Stimulated activated CD8-positive, alpha-beta memory T cell treated with anti-CD3 and anti-CD28 coated beads, Interleukin-4, amount 100 ng/mL, for 4 hours (primary cell): ENCODE measurements around the gene FUBP1.
"Not testable (repeated sequence)": the region's sequence is repeated elsewhere in the genome, so short reads cannot be mapped to it uniquely, and the experiment has no call there.

Experiments used
- DNase-seq, 2 donors: peaks; one replicate each; pipeline ENCODE4 v3.0.0-alpha.2; 2020; ENCODE audit warnings: low read depth in 2 of 2, low spot score in 1 of 2

The FUBP1 gene

DNA sequence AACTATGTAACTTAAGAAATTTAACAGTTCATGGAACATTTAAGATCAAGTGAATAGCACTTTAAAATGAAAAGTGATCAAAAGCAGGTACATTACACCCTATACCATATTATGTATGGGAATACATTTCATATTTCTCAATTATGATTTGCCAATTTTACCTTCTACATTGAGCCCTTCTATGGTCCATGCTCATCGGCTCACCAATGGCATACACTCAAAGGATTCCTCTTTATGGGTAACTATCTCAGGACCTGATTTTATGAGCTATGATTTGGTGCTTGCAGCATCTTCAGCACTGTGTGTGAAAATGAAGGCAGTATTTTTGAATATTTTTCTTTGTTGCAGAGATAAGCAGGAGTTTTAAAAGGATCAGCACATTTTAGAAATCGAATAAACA, 33.5 kb downstream of the FUBP1 start:
- DNase-seq = no peak

DNA sequence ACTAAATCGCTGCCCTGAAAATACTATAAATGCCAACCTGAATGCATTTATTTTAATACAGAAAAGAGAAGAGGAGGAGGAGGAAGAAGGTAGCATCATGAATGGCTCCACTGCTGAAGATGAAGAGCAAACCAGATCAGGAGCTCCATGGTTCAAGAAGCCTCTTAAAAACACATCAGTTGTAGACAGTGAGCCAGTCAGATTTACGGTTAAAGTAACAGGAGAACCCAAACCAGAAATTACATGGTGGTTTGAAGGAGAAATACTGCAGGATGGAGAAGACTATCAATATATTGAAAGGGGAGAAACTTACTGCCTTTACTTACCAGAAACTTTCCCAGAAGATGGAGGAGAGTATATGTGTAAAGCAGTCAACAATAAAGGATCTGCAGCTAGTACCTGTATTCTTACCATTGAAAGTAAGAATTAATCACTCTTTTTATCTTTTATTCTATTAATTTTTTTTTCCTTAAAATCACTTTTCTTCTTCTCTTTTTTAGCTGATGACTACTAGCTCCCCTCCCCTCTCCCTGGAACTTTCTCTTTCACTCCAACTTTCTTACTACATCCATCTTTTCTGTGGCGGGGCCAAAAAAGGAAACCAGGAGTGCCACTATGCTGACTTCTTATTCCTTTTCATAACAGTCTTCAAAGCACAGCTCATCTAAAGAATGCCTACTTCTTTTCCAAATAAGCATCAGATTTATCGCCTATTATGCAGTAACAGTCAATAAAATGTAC, 36.3 kb downstream of the FUBP1 start:
- DNase-seq = no peak

DNA sequence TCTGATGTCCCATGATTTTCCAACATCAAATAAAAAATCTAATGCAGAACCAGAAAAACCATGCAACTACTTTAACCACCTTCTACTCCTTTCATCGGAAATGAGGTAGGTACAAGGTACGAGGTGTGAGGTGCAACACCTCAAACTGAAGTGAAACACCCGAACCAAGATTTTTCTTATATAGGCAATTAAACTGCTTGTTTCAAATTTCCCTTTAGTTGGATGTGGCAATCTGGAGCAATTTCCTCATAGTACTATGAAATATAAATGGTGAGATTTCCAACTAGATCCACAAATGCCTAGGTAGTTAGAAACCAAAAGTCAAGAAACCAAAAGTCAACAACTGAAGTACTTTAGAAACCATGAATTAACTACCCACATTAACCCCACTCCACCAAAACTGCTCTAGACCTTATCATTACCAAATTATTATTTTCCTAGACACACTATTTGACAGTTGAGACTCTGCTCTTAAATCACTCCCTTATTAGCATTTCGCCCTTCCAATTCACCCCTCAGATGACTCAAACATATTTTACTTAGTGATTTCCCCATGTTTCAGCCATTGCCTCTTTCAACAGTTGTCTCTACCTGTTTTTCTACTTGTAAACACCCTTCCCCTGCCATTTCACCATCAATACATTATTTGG, 37.8 kb downstream of the FUBP1 start:
- DNase-seq = no peak

DNA sequence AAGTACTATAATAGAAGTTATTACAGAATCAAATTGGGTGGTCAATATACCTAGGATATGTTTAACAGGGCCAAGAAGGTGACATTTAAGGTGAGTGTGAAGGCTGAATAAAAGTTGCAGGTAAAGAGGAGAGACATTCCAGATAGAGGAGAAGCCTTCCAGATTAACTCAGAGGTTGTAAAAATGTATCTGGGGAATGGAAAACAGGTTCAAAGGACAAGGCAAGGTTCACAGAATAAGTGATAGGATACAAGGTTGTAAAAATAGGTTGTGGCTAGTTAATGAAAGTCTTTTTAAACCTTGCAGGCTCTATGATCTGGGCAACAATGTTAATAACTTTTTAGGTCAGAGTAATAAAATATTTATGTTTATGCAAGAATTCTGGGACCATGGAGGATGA, 40.2 kb downstream of the FUBP1 start:
- no peak for DNase-seq

DNA sequence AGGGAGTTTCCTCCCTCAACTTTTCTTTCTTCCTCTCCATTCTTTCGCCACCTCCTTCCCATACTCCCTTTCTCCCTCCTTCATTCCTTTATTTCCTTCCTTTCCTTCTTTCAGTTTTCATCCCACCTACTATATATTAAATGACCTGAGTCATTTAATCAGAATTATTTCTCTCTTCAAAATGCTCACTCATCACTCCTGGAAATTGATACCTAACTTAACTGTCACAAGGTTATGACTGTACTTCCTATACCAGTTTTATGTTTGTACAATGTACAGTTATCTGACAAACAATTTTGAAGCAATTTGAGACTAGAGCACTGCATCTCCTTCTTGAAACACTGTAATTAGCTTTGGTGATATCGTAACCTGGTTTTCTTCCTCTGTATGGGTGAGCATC, 49.1 kb downstream of the FUBP1 start:
- no peak for DNase-seq

DNA sequence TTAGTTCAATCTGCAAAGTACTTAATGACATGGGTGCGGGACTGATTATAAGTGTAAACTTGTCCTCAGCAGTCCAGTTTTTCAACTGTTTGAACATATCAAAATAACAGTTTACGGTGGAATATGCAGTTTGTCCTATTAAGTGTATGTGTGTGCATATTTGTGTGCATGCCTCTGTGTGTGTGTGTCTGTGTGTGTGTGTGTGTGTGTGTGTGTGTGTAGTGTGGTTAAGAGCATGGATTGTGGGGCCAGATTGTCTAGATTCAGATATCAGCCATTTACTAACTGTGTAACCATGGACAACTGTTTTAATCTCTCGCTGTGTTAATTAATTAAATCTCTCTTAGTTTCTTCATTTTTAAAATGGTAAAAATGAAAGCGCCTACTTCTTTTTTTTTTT, 51.5 kb downstream of the FUBP1 start:
- DNase-seq = no peak

DNA sequence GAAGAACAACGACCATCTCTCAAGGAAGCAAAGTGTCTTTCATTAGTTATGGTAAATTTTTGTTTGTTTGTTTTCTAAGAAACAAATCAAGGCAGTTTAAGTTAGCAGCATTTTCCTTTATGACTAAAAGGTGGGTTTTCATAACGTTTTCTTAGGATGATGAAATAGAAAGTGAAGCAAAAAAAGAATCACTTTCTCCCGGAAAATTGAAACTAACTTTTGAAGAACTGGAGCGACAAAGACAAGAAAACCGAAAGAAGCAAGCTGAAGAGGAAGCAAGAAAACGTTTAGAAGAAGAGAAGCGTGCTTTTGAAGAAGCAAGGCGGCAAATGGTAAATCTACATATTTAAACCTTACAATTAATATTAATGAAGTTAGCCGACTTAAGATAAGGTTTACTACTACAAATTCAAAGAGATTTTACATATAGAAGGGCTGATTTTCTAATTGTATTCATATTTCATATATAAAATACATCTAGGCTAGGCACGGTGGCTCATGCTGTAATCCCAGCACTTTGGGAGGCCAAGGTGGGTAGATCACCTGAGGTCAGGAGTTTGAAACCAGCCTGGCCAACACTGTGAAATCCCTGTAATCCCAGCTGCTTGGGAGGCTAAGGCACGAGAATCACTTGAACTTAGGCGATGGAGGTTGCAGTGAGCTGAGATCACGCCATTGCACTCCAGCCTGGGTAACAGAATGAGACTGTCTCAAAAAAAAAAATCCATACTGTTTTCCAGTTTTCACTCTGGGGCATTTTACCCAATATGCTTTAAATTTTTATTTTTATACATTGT, 52.1 kb downstream of the FUBP1 start:
- no peak for DNase-seq

DNA sequence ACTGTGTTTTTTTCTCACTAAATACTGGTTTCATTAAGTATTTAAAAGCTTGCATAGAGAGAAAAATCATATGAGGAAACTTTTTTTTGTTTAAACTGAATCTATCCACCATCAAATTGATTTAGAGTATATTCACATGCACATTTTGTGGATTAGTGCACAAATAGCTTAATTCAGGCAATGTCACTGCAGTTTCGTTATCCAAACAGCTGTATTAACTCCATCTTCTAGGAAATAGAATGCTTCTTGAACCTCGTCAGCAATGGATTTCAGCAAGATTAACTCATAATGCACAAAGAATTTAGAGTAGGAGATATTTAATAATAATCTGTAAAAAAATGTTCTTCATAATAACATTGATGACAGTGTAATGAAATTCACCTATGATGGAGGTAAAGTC, 52.9 kb downstream of the FUBP1 start:
- no peak for DNase-seq

DNA sequence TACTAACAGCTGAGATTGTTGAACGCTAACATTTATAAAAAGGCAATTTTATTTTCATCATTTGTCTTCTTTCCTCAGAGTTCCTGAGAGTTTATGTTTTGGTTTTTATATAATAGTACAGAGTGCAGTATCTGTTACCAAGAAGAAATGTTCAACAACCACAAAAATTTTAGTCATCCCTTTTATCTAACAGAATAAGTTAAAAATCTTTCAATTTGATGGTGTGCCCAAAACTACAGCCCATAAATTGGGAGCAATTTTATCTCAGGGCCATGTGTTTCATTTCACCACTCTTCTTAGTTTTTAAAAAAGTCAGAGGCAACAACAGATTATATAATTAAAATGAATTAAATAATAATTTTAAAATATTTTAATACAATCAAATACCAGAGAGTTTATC, 53.4 kb downstream of the FUBP1 start:
- no peak for DNase-seq

DNA sequence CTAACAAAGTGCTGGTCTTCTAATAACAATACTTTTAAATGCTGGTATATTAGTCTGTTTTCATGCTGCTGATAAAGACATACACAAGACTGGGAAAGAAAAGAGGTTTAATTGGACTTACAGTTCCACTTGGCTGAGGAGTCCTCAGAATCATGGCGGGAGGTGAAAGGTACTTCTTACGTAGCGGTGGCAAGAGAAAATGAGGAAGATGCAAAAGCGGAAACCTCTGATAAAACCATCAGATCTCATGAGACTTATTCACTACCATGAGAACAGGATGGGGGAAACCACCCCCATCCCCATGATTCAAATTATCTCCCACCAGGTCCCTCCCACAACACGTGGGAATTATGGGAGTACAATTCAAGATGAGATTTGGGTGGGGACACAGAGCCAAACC, 60.0 kb downstream of the FUBP1 start:
- not testable (repeated sequence) for DNase-seq

DNA sequence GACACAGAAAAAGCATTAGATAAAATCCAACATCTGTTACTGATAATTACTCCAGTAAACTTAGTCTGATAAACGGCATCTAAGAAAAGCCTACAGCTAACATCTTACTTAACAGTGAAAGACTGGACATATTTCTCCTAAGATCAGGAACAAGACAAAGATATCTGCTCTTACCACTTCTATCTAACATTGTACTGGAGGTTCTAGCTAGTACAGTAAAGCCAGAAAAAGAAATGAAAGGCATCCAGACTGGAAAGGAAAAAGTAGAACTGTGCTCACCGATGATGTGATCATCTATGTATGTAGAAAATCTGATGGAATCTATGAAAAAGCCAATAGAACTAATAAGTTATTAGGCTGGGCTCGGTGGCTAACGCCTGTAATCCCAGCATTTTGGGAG, 68.8 kb downstream of the FUBP1 start:
- no peak for DNase-seq

DNA sequence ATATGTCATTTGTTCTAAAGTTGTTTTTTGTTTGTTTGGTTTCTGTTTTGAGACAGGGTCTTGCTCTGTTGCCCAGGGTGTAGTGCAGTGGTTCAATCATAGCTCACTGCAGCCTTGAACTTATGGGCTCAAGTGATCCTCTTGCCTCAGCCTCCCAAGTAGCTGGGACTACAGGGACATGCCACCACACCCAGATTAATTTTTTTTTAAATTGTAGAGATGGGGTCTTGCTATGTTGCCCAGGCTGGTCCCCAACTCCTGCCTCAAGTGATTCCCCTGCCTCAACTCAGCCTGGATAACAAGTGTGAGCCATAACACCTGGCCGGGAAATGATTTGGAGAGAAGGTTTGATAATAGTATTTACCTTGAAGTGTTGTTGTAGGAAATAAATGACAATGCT, 72.2 kb downstream of the FUBP1 start:
- DNase-seq = no peak

DNA sequence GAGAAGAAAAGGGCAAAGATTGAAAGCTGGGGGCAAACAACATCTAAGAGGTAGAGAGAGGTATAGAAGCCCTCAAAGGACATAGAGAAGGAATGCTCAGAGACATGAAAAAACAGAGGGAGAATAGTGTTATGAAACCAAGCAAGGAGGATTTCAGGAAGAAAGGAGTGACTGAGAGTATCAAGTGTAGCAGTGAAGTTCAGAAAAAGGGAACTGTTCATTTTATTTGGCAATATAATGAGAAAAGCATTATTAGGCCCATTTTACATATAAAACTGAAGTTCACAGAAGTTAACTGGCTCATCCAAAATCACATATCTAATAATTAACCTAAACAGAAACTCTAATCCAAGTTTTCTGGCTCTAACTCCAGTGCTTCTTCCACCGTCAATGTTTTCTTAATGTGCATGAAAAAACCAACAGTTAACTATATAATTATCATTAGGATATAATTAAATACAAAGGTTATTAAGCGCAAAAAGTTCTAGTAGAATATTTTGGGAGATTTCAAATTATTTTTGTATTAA, 72.8 kb downstream of the FUBP1 start:
- no peak for DNase-seq

DNA sequence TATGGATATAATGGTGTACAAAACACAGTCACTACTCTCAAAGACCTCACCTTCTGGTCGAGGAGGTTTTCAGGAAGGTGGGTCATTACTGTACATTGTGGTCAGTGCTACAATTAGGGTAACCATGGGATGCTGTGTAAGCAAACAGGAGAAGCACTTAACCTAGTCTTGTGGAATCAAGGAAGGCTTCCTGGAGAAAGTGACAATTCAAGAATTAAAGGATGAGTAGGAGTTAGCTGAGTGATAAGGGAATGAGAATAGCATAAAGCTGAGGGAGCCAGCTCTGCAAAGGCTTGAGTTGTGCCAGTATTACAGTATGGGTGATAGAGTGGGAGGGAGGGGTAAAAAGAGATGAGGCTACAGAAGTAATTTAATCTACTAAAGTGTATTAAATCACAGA, 73.3 kb downstream of the FUBP1 start:
- DNase-seq = no peak

DNA sequence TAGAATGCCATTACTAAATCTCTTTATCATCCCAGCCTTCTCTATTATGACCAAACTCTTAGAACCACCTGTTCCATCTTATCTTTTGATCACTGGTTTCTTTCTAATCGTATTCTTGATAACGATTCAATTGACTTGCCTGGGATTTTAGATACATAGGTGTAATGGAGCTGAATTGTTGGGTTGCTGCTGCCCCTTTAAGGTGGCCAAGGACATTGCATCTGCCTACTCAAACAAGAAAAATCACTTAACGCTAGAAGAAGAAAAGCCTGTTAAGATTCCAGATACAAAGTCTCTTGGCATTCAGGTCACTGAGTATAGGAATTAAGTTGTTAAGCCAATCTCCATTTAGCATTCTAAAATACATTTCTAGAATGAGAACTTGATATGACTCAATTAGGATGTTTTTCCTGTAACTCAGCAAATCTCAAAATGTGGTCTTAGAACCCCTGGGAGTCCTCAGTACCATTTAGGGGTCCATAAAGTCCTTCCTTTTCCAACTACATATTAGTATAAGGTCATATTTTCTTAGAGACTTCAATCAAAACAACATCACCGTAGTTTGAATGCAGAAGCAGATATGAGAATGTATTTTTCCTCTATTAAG, 78.1 kb downstream of the FUBP1 start:
- no peak for DNase-seq

DNA sequence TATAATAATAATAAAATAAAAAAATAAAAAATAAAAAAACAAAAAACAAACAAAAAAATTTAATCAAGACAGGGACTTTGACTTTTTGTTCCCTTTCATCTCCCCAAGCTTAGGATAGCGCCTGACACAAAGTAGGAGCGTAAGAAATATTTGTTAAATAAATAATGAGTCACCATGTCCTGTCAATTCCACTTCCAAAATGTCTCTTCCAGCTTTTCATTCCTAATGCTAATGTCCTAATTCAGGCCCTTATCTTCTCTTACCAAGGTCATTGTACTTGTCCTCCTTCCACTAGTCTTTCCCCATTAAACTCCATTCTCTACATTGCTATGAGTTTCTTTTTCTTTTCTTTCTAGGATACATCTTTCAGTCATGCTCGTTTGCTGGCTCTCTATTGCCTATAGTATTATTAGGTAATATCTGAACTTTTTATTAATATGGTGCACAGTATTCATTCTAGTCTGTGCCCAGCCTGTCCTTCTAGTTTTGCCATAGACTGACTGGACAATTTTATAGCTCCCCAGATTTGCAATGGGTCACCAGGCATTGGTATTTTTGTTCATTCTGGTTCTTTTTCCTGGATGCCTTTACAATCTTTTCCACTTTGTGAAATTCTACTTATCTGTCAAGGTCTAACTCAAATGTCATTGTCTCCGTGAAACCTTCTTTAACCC, 79.1 kb downstream of the FUBP1 start:
- DNase-seq = no peak
